GM06990 (cell line): Measurements from ENCODE around the gene AFG1L.
A peak's percentile ranks its signal among the peaks of the same experiment; 100 is the strongest.
"Not testable (repeated sequence)": the region's sequence is repeated elsewhere in the genome, so short reads cannot be mapped to it uniquely, and the experiment has no call there.

Source experiments
- DNase-seq: peaks from one replicate; pipeline ENCODE4 v3.0.0-alpha.2; 2011; ENCODE audit not compliant: insufficient read length; ENCODE audit errors: extremely low read depth
- H3K27me3 ChIP-seq: replicated peaks from 2 replicates; pipeline ENCODE4 v1.6.0; 2011; ENCODE audit warnings: low read length; ENCODE audit not compliant: control insufficient read depth, insufficient read depth
- H3K36me3 ChIP-seq: 2 replicates; pipeline ENCODE4 v1.5.1; 2011; ENCODE audit warnings: low read length; ENCODE audit not compliant: control insufficient read depth, insufficient read depth
- H3K4me3 ChIP-seq: replicated peaks from 2 replicates; pipeline ENCODE4 v1.5.1; 2011; ENCODE audit warnings: low read depth, mild to moderate bottlenecking, control low read depth, low read length
- TF ChIP-seq, protein P1 (sequence below): IDR thresholded peaks from 2 replicates; pipeline ENCODE4 v1.5.1; 2011; ENCODE audit warnings: low read length, control low read depth, mild to moderate bottlenecking, inconsistent platforms; ENCODE audit not compliant: insufficient read depth, poor library complexity, severe bottlenecking

AFG1L gene

DNA sequence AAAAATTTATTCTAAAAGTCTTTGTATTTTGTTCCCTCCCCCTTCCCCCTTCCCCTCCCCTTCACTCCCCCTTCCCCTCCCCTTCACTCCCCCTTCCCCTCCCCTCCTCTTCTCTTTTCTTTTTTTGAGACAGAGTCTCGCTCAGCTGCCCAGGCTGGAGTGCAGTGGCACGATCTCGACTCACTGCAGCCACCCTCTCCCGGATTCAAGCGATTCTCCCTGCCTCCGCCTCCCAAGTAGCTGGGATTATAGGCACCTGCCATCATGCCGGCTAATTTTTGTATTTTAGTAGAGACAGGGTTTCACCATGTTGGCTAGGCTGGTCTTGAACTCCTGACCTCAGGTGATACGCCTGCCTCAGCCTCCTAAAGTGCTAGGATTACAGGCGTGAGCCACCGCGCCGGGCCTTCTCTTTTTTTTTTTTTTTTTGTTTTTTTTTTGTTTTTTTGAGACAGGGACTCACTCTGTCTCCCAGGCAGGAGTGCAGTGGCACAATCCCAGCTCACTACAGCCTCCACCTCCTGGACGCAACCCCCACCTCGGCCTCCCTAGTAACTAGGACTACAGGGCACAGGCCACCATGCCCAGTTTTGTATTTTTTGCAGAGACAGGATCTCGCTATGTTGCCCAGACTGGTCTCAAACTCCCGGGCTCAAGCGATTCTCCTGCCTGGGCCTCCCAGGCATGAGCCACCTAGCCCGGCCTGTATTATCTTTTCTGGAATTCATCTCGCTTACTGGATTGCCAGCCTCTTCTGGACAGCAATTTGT, 1.1 kb upstream of the AFG1L start:
- DNase-seq = no peak
- peak overlapping the region; percentile 86 for H3K4me3 ChIP-seq
- H3K36me3 ChIP-seq = no peaks in the 10 kb centered on the region
- H3K27me3 ChIP-seq = no peaks in the 10 kb centered on the region
- TF ChIP-seq, protein P1, sequence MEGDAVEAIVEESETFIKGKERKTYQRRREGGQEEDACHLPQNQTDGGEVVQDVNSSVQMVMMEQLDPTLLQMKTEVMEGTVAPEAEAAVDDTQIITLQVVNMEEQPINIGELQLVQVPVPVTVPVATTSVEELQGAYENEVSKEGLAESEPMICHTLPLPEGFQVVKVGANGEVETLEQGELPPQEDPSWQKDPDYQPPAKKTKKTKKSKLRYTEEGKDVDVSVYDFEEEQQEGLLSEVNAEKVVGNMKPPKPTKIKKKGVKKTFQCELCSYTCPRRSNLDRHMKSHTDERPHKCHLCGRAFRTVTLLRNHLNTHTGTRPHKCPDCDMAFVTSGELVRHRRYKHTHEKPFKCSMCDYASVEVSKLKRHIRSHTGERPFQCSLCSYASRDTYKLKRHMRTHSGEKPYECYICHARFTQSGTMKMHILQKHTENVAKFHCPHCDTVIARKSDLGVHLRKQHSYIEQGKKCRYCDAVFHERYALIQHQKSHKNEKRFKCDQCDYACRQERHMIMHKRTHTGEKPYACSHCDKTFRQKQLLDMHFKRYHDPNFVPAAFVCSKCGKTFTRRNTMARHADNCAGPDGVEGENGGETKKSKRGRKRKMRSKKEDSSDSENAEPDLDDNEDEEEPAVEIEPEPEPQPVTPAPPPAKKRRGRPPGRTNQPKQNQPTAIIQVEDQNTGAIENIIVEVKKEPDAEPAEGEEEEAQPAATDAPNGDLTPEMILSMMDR = no peak

DNA sequence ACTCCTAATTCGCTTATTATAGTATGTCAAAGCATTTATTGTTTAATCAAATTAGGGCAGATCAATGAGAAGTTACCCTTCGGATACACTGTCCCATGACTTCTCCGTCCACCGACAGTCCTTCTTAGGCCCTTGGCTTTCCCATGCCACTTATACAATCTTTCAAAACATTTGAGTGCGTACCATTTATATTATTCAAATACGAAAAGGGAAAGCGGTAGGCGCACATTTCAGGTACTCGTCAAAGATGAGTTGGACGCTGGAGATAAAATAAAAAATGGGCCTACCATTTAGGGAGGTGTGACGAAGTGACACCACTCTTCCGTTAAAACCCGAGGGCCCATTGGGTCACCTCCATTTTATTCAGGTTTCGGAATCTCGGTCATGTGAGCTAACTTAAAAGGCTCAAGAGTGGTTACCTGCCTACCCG, 542 bp upstream of the AFG1L start:
- Histone ChIP-seq H3K27me3 (no peaks in the 10 kb centered on the region), H3K4me3 (peak overlapping the region; percentile 86), H3K36me3 (no peaks in the 10 kb centered on the region)
- TF ChIP-seq, protein P1 = no peak
- no peak for DNase-seq

DNA sequence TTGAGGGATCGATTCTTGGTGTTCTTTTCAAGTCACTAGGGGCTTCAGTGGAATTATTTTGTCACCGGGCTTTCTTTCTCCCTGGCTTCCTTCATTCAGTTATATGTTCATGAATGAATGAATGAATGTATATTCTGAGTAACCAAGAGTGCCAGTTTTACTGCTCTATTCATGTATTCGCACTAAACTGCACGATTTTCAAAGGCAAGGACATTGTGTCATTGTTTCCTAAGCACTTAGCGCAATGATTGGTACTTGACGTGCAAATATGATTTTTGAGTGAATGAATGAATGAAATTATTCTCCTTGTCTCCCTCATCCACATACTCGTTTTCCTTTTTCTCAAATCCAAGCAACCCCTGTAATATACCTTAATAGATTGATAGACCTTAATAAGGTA, 822 bp downstream of the AFG1L start:
- no peaks in the 10 kb centered on the region for H3K27me3 ChIP-seq
- H3K36me3 ChIP-seq = no peaks in the 10 kb centered on the region
- no peak for DNase-seq
- peak overlapping the region; percentile 86 for H3K4me3 ChIP-seq
- TF ChIP-seq, protein P1 = no peak

DNA sequence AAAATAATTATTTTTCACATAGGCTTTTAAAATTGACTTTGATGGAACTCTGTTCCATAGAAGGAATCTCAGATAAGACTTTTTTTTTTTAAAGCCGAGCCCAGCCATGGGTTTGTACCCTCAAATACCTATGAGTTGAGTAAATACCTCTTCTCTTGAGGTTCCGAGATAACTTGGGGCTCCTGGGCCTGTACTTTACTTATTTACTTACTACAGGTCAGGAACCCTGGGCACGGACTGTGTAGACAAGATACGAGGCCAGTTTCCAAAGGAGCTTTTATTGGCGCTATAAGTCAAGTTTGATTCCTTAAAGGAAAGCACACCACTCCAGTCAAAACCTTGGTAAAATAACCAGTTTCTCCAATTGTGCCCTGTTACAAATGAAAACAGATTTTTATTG, 7.5 kb downstream of the AFG1L start:
- H3K27me3 ChIP-seq = no peaks in the 10 kb centered on the region
- no peaks in the 10 kb centered on the region for H3K36me3 ChIP-seq
- H3K4me3 ChIP-seq = no peak overlapping the region
- no peak for DNase-seq
- TF ChIP-seq, protein P1 = no peak

DNA sequence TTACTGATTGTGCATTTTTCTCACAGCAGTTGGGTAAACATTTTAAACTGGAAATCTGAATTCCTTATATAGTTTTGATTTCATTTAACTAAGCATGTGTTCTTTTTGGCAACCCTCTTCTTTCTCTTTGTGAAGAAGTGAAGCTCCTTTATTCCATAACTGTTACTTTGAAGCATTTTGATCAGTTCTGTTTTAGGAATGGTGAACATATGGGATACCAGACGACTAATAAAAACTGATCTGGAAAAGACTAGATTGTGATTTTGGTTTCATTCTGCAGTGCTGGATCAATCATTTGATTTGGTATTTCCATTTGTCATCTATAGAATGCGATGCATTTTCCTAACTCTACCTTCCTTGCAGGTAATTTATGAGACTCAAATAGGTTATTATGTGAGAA, 9.8 kb downstream of the AFG1L start:
- DNase-seq = no peak
- Histone ChIP-seq H3K27me3 (no peaks in the 10 kb centered on the region), H3K36me3 (no peaks in the 10 kb centered on the region), H3K4me3 (no peak overlapping the region)
- TF ChIP-seq, protein P1 = no peak

DNA sequence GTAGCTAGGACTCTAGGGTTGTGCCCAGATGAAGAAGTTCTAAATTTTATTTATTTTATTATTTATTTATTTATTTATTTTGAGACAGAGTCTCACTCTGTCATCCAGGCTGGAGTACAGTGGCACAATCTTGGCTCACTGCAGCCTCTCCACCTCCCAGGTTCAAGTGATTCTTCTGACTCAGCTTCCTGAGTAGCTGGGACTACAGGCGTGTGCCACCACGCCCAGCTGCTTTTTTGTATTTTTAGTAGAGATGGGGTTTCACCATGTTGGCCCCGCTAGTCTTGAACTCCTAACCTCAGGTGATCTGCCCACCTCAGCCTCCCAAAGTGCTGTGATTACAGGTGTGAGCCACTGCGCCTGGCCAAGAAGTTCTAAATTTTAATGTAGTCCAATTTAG, 13.8 kb downstream of the AFG1L start:
- H3K36me3 ChIP-seq, H3K27me3 ChIP-seq, H3K4me3 ChIP-seq, DNase-seq: not testable (repeated sequence)
